Vagina (tissue), 2 donors: ENCODE results near the gene PNKD. TPM values are rescaled to one million over a fixed set of nuclear protein-coding genes. Genes with fewer than 3 reads are reported as not detected.

Source experiments
- DNase-seq, 2 donors: peaks; one replicate each; pipeline ENCODE4 v3.0.0-alpha.2; 2017; ENCODE audit errors: extremely low spot score in 2 of 2
- H3K27ac ChIP-seq: fragments of 200-600 bp; sonication (generic); one replicate; pipeline ENCODE4 v1.5.1; 2019
- H3K27me3 ChIP-seq: fragments of 200-600 bp; sonication (generic); one replicate; pipeline ENCODE4 v1.5.1; 2019
- H3K36me3 ChIP-seq, 2 donors: fragments of 200-600 bp; sonication (generic); one replicate each; pipeline ENCODE4 v1.5.1; 2017 to 2019
- H3K4me1 ChIP-seq: fragments of 200-600 bp; sonication (generic); one replicate; pipeline ENCODE4 v1.5.1; 2019
- H3K4me3 ChIP-seq, 2 donors: fragments of 200-600 bp; sonication (generic); 1 replicate in 1 of 2; 2 replicates in 1 of 2; pipeline ENCODE4 v1.5.1; 2016 to 2019
- H3K9me3 ChIP-seq: fragments of 200-600 bp; sonication (generic); one replicate; pipeline ENCODE4 v1.5.1; 2019
- POLR2A ChIP-seq, 2 donors: fragments of 450-650 bp; IDR thresholded peaks; one replicate each; pipeline ENCODE4 v1.6.1; 2017; ENCODE audit warnings: antibody characterized with exemption in 2 of 2, mild to moderate bottlenecking in 2 of 2, moderate library complexity in 2 of 2
- POLR2AphosphoS5 ChIP-seq, 2 donors: sonication (generic); formaldehyde crosslinking; IDR thresholded peaks; one replicate each; pipeline ENCODE4 v1.9.0; 2017; ENCODE audit warnings: antibody characterized with exemption in 2 of 2, mild to moderate bottlenecking in 2 of 2, low read depth in 1 of 2; ENCODE audit not compliant: insufficient read depth in 1 of 2
- intact Hi-C: fragments of 100-400 bp; cut with DNase I; formaldehyde crosslinking; loops from one replicate; pipeline ENCODE4 v1.15.1; 2023
- total RNA-seq: library from RNA; depleted of rRNA; stranded (reverse); fragments of >200 nt; gene quantifications from one replicate; pipeline ENCODE4 v1.2.3, GENCODE V29; 2016
- TF ChIP-seq, protein P1 (sequence below), 3 experiments: fragments of 450-650 bp in 2 of 3; fragments of 200-600 bp in 1 of 3; sonication (generic) in 1 of 3; IDR thresholded peaks; one replicate each; pipeline ENCODE4 v1.5.1; 2017 to 2019; ENCODE audit warnings: antibody characterized with exemption in 3 of 3, mild to moderate bottlenecking in 2 of 3, moderate library complexity in 2 of 3

PNKD gene
- total RNA-seq, 1 donor from 2014 or later: 28.7 TPM

DNA sequence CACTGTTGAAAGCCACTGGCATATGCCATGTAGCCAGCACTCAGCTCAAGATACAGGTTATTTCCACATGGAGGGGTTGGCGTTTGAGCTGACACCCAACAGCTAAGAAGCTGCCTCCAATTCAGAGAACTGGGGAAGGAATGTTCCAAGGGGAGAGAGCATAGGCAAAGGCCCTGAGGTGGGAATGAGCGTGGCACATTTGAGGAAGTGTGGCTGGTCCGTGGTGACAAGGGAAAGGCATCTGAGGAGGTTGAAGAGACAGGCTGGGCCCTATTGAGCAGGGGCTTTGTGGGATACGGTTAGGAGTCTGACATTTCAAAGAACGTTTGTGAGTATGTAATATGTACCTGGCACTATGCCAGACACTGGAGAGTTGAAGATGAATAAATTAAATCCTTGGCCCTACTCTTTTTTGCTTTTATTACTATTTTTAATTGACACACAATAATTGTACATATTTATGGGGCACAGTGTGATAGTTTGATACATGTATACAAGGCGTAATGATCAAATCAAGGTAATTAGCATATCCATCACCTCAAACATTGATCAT lies 49.6 kb downstream of the PNKD start:
- no peaks in the 10 kb centered on the region for H3K27me3 ChIP-seq
- DNase-seq: no peak
- TF ChIP-seq POLR2A (IDR thresholded peaks at IDR 0.05) (no peak), POLR2AphosphoS5 (IDR thresholded peaks at IDR 0.05; ENCODE audit: insufficient read depth in 1 of 2, low read depth in 1 of 2) (no peak)
- TF ChIP-seq, protein P1, sequence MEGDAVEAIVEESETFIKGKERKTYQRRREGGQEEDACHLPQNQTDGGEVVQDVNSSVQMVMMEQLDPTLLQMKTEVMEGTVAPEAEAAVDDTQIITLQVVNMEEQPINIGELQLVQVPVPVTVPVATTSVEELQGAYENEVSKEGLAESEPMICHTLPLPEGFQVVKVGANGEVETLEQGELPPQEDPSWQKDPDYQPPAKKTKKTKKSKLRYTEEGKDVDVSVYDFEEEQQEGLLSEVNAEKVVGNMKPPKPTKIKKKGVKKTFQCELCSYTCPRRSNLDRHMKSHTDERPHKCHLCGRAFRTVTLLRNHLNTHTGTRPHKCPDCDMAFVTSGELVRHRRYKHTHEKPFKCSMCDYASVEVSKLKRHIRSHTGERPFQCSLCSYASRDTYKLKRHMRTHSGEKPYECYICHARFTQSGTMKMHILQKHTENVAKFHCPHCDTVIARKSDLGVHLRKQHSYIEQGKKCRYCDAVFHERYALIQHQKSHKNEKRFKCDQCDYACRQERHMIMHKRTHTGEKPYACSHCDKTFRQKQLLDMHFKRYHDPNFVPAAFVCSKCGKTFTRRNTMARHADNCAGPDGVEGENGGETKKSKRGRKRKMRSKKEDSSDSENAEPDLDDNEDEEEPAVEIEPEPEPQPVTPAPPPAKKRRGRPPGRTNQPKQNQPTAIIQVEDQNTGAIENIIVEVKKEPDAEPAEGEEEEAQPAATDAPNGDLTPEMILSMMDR (IDR thresholded peaks at IDR 0.05): no peak
- H3K9me3 ChIP-seq: no peaks in the 10 kb centered on the region
- no peak overlapping the region for H3K4me3 ChIP-seq
- H3K27ac ChIP-seq: no peak overlapping the region
- intact Hi-C loops: no loop called here
- peaks cover 25% of the 10 kb centered on the region for H3K4me1 ChIP-seq
- H3K36me3 ChIP-seq: no peaks in the 10 kb centered on the region

- no peak for DNase-seq
- Histone ChIP-seq H3K4me3 (no peak overlapping the region), H3K36me3 (no peaks in the 10 kb centered on the region), H3K4me1 (peaks cover 25% of the 10 kb centered on the region), H3K27ac (no peak overlapping the region), H3K9me3 (no peaks in the 10 kb centered on the region), H3K27me3 (no peaks in the 10 kb centered on the region)
- intact Hi-C loops: no loop called here
- TF ChIP-seq POLR2AphosphoS5 (IDR thresholded peaks at IDR 0.05; ENCODE audit: insufficient read depth in 1 of 2, low read depth in 1 of 2) (no peak), POLR2A (IDR thresholded peaks at IDR 0.05) (no peak)
- TF ChIP-seq, protein P1 (IDR thresholded peaks at IDR 0.05): no peak
Observed at GRCh38 chr2:218320704-218321336, 50.5 kb downstream of the PNKD start.

DNA sequence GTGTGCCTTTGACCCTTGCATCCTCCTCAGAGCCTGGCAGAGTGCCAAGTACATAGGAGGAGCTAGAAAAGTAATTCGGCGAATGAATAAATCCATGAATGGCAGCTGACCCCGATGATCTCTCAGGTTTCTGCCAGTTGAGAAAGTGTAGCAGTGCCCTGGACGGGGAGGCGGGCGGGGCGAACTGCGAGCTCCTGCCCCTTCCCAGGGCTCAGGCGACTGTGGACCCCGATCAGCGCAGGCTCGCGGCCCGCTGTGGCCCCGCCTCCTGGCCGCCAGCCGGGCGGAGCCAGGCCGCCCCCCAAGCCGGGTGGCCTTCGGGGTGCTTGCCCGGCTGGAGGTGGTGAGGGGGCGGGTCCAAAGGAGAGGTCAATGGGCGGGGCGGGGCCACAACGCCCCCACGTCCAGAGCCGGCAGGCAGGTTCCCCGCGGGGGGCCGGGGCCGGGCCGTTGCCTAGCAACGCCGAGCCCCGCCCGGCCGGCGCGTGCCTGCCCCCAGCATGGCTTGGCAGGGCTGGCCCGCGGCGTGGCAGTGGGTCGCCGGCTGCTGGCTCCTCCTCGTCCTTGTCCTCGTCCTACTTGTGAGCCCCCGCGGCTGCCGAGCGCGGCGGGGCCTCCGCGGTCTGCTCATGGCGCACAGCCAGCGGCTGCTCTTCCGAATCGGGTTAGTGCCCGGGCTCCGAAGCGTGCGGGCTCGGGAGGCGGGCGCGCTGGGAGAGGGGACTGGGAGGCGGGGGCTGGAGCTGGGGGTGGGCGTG lies 52.6 kb downstream of the PNKD start:
- intact Hi-C loops: no loop called here
- Histone ChIP-seq H3K36me3 (no peaks in the 10 kb centered on the region), H3K4me1 (peaks cover 25% of the 10 kb centered on the region), H3K27ac (peak overlapping the region; percentile 85), H3K9me3 (no peaks in the 10 kb centered on the region), H3K4me3 (peak overlapping the region; percentile 77 to 84), H3K27me3 (no peaks in the 10 kb centered on the region)
- TF ChIP-seq POLR2A (IDR thresholded peaks at IDR 0.05): peak in 1 of 2 donors; percentile 34
- TF ChIP-seq, protein P1 (IDR thresholded peaks at IDR 0.05): no peak
- peak in 1 of 2 donors; percentile 65 for TF ChIP-seq POLR2AphosphoS5 (IDR thresholded peaks at IDR 0.05; ENCODE audit: insufficient read depth in 1 of 2, low read depth in 1 of 2)
- DNase-seq: no peak

GRCh38 chr2:218323526-218324472 lies 53.5 kb downstream of the PNKD start:
- no peak for DNase-seq

More at GRCh38 chr2:218323526-218324472, 53.5 kb downstream of the PNKD start:
- intact Hi-C loops: no loop called here
- Histone ChIP-seq H3K27me3 (no peaks in the 10 kb centered on the region), H3K4me1 (peaks cover 25% of the 10 kb centered on the region), H3K36me3 (no peaks in the 10 kb centered on the region), H3K4me3 (peak overlapping the region; percentile 77 to 84), H3K27ac (peak overlapping the region; percentile 85), H3K9me3 (no peaks in the 10 kb centered on the region)
- TF ChIP-seq POLR2AphosphoS5 (IDR thresholded peaks at IDR 0.05; ENCODE audit: insufficient read depth in 1 of 2, low read depth in 1 of 2): peak in 1 of 2 donors; percentile 44
- TF ChIP-seq, protein P1 (IDR thresholded peaks at IDR 0.05): no peak
